BJ (cell line): ENCODE results near the gene CMSS1. TPM values are rescaled to one million over a fixed set of nuclear protein-coding genes. Genes with fewer than 3 reads are reported as not detected.

ENCODE experiments used
- CTCF ChIA-PET: fragments of 350-600 bp; formaldehyde crosslinking; extraction: SDS; loops from one replicate; lab custom pipeline; 2021; ENCODE audit warnings: antibody characterized with exemption, inconsistent platforms; lab: Yijun Ruan, JAX
- POLR2A ChIA-PET: fragments of 300-600 bp; sonication (Branson Sonifier 250); formaldehyde crosslinking; extraction: SDS; loops from one replicate; lab custom pipeline; 2021; ENCODE audit warnings: antibody characterized with exemption; lab: Charles Lee
- DNase-seq: peaks from one replicate; pipeline ENCODE4 v3.0.0-alpha.2; 2011; ENCODE audit warnings: low read depth
- H3K27me3 ChIP-seq: 2 replicates; pipeline ENCODE4 v1.6.0; 2011; ENCODE audit warnings: low read length; ENCODE audit not compliant: control insufficient read depth, insufficient read depth
- H3K36me3 ChIP-seq: 2 replicates; pipeline ENCODE4 v1.5.1; 2011; ENCODE audit warnings: low read length; ENCODE audit not compliant: control insufficient read depth, insufficient read depth
- H3K4me3 ChIP-seq: 2 replicates; pipeline ENCODE4 v1.5.1; 2011; ENCODE audit warnings: low read depth, mild to moderate bottlenecking, control low read depth, low read length
- polyA plus RNA-seq: library from polyadenylated mRNA; depleted of rRNA; stranded (reverse); fragments of >200 nt; gene quantifications from 2 replicates; pipeline ENCODE4 v1.2.3, GENCODE V29; 2011
- TF ChIP-seq, protein P1 (sequence below): IDR thresholded peaks from 2 replicates; pipeline ENCODE4 v1.5.1; 2011; ENCODE audit warnings: low read depth, mild to moderate bottlenecking, control low read depth, inconsistent platforms, low read length, moderate library complexity; ENCODE audit not compliant: insufficient read depth

Gene CMSS1
- polyA plus RNA-seq, 1 experiment = 6.7 TPM

DNA sequence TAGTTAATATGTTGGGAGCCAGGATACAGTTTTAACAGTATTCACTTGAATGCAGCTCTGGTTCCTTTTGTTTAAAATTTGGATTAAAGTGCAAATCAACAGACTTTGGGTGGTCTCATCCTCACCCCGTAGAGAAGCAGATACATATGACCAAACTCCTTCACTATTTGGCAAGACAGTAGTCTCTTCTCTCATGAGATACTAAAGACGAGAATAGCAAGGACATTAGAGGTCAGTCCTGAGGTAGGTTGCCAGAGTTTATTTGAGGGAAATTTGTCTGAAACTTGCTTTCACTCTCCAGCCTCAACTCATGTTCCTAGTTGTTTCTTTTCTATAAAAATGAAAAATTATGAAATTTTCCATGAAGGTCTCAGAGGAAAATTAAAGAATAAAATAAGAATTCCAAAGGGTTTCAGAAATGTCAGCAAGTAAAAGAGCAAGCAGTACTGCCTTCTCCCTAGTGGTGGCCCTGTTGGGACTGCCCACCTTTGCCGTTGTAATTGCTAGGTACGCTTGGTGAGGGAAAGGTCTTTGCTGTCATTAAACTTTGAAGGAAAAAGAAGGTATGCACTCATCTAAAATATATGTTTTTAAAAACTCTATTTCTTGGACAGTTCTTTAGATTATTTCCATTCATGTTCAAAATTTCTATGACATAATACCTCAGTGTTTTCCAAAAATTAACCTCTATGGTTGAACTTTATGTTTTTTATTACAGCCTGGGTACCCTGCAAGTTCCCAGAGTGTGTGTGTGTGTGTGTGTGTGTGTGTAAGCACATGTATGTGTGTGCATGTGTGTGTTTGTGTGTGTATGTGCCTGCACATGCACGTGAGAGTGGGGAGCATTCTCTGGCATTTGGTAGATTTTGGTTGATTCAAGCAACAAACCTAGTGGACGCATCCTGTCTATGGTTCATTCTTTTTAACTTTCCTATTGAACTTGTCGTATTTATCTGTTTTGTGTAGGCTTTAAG is 111.4 kb downstream of the CMSS1 start:
- TF ChIP-seq, protein P1, sequence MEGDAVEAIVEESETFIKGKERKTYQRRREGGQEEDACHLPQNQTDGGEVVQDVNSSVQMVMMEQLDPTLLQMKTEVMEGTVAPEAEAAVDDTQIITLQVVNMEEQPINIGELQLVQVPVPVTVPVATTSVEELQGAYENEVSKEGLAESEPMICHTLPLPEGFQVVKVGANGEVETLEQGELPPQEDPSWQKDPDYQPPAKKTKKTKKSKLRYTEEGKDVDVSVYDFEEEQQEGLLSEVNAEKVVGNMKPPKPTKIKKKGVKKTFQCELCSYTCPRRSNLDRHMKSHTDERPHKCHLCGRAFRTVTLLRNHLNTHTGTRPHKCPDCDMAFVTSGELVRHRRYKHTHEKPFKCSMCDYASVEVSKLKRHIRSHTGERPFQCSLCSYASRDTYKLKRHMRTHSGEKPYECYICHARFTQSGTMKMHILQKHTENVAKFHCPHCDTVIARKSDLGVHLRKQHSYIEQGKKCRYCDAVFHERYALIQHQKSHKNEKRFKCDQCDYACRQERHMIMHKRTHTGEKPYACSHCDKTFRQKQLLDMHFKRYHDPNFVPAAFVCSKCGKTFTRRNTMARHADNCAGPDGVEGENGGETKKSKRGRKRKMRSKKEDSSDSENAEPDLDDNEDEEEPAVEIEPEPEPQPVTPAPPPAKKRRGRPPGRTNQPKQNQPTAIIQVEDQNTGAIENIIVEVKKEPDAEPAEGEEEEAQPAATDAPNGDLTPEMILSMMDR = no peak
- no peak for DNase-seq
- Histone ChIP-seq H3K36me3 (no peaks in the 10 kb centered on the region), H3K4me3 (no peak overlapping the region), H3K27me3 (no peaks in the 10 kb centered on the region)
- ChIA-PET POLR2A (no interaction called here), CTCF (interaction anchor here (0.8 kb wide), 1 partner anchor 9 kb away, joined by 4 read pairs; no protein-coding TSS in a partner anchor)

DNA sequence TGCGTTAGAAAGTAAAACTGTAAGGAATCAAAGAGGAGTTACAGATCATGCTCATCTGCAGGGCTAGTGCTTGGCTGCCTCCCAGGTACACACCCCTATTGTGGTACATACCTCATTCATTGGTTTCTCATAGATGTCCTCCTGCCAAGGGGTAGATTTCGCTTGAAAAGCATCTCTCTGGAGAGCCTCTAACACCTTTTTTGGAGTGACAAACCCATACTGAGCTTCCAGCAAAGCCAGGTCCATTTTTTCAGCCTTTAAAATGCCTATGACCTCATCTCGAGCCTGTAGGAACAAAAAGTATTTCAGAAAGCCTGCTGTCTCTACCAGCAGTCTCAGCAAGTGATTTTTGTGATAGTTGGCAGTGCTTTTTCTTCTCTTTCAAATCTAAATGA is 112.1 kb downstream of the CMSS1 start:
- TF ChIP-seq, protein P1 = no peak
- DNase-seq = no peak
- no peak overlapping the region for H3K4me3 ChIP-seq
- H3K27me3 ChIP-seq = no peaks in the 10 kb centered on the region
- CTCF ChIA-PET = no interaction called here
- H3K36me3 ChIP-seq = no peaks in the 10 kb centered on the region
- POLR2A ChIA-PET = no interaction called here

DNA sequence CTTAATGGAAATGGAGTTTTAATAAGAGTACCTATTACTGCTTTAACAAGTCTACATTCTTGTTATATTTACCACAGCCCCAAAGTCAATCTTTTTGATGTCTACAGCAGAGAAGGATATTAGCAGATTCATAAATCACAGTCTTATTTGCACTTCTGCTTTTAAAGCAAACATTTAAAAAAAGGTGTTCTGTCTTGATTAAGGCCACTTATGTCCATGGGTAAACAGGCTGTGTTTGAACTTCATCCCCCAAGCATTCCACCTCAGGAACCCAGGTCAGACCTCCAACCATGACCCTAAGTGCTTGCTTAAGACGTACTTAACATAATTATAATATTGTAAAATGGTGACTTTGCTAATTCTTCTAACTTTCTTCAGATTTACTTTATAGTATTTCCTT is 113.4 kb downstream of the CMSS1 start:
- CTCF ChIA-PET = no interaction called here
- Histone ChIP-seq H3K4me3 (no peak overlapping the region), H3K36me3 (no peaks in the 10 kb centered on the region), H3K27me3 (no peaks in the 10 kb centered on the region)
- POLR2A ChIA-PET = no interaction called here
- TF ChIP-seq, protein P1 = no peak
- DNase-seq = no peak

DNA sequence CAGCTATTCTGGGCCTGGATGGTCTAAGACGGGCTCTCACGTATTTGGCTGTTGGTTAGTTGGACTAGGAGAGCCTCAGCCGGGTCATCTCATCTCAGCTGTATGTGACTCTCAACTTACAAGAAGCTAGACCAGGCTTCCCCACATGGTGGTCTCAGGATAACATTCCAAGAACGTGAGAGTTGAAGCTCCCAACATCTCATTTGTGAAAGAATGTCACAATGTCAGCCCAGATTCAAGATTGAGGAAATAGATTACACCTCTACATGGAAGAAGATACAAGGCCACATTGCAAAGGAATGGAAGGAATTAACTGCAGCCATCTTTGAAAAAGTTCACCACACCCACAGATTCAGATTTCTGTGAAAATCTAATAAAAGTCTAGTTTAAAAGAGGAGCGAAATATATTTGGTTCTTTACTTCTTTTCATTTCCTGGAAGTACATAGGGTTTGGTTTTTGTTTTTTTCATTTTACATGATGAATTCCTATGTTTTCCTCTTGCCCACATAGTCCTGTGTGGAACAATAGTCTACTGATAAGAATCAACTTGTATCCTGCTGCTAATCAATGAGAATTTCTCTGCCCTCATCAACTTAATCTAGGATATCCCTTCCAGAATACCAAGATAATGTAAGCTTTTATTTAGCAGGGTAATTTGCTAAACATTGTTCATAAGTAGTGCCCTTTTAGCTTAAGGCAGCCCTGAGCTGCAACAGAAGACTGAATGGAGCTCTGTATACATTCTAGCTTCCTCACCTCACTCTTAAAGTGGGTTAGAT is 116.5 kb downstream of the CMSS1 start:
- no peak for DNase-seq
- CTCF ChIA-PET = interaction anchor here (0.5 kb wide), 1 partner anchor 785 kb away, joined by 3 read pairs; no protein-coding TSS in a partner anchor
- no peaks in the 10 kb centered on the region for H3K36me3 ChIP-seq
- H3K27me3 ChIP-seq = no peaks in the 10 kb centered on the region
- POLR2A ChIA-PET = interaction anchor here (0.6 kb wide), 1 partner anchor 9 kb away, joined by 3 read pairs; no protein-coding TSS in a partner anchor
- no peak overlapping the region for H3K4me3 ChIP-seq
- TF ChIP-seq, protein P1 = no peak
